GM12878 (cell line): ENCODE results near the gene RAP1A. TPM values are rescaled to one million over a fixed set of nuclear protein-coding genes. Genes with fewer than 3 reads are reported as not detected.
A peak's percentile ranks its signal among the peaks of the same experiment; 100 is the strongest.

Experiments used
- CEBPB ChIP-seq, 2 experiments: fragments of 150-350 bp in 1 of 2; IDR thresholded peaks; 2 replicates each; pipeline ENCODE4 v1.6.1; 2012 to 2014; ENCODE audit warnings: low read depth in 2 of 2, low read length in 2 of 2, borderline replicate concordance in 1 of 2, inconsistent platforms in 1 of 2
- DPF2 ChIP-seq: fragments of 450-650 bp; IDR thresholded peaks from 2 replicates; pipeline ENCODE4 v1.6.1; 2017; ENCODE audit warnings: mild to moderate bottlenecking
- EP300 ChIP-seq, 2 experiments: fragments of 150-350 bp in 1 of 2; IDR thresholded peaks; 2 replicates each; pipeline ENCODE4 v1.6.1; 2011 to 2012; ENCODE audit warnings: low read depth in 2 of 2, low read length in 2 of 2, borderline replicate concordance in 1 of 2, improper control_type of control experiment in 1 of 2, inconsistent platforms in 1 of 2; ENCODE audit not compliant: control insufficient read depth in 1 of 2
- EZH2 ChIP-seq: IDR thresholded peaks from 2 replicates; pipeline ENCODE4 v1.6.1; 2012; ENCODE audit warnings: low read depth, mild to moderate bottlenecking, control low read depth, inconsistent platforms, low read length, borderline replicate concordance; ENCODE audit not compliant: control insufficient read depth
- IKZF1 ChIP-seq: fragments of 450-650 bp; conservative IDR thresholded peaks from 2 replicates; pipeline ENCODE4 v1.6.1; 2017; ENCODE audit warnings: antibody characterized with exemption, mild to moderate bottlenecking
- IKZF2 ChIP-seq, 2 experiments: fragments of 450-650 bp; IDR thresholded peaks; 2 replicates each; pipeline ENCODE4 v1.6.1; 2017; ENCODE audit warnings: mild to moderate bottlenecking in 2 of 2, moderate library complexity in 2 of 2
- LARP7 ChIP-seq: fragments of 450-650 bp; IDR thresholded peaks from 2 replicates; pipeline ENCODE4 v1.6.1; 2017; ENCODE audit warnings: mild to moderate bottlenecking
- MEF2B ChIP-seq: fragments of 450-650 bp; IDR thresholded peaks from 2 replicates; pipeline ENCODE4 v1.6.1; 2018; ENCODE audit warnings: mild to moderate bottlenecking, moderate library complexity; ENCODE audit not compliant: partially characterized antibody, poor library complexity, severe bottlenecking
- MTA2 ChIP-seq: fragments of 450-650 bp; IDR thresholded peaks from 2 replicates; pipeline ENCODE4 v1.6.1; 2016; ENCODE audit warnings: low read depth, mild to moderate bottlenecking, moderate library complexity
- NR2F1 ChIP-seq: fragments of 450-650 bp; conservative IDR thresholded peaks from 2 replicates; pipeline ENCODE4 v1.6.1; 2017; ENCODE audit warnings: mild to moderate bottlenecking
- NRF1 ChIP-seq: conservative IDR thresholded peaks from 2 replicates; pipeline ENCODE4 v1.6.1; 2011; ENCODE audit warnings: mild to moderate bottlenecking, low read depth, low read length, improper control_type of control experiment
- PML ChIP-seq: IDR thresholded peaks from 2 replicates; pipeline ENCODE4 v1.6.1; 2012; ENCODE audit warnings: low read length, inconsistent platforms
- RAD51 ChIP-seq: fragments of 450-650 bp; IDR thresholded peaks from 2 replicates; pipeline ENCODE4 v1.6.1; 2016; ENCODE audit warnings: moderate library complexity, mild to moderate bottlenecking, inconsistent platforms
- SMARCA5 ChIP-seq: fragments of 450-650 bp; IDR thresholded peaks from 2 replicates; pipeline ENCODE4 v1.6.1; 2017; ENCODE audit warnings: mild to moderate bottlenecking
- SREBF2 ChIP-seq: IDR thresholded peaks from 2 replicates; pipeline ENCODE4 v1.6.1; 2012; ENCODE audit warnings: mild to moderate bottlenecking, low read length
- STAT1 ChIP-seq: fragments of 450-650 bp; conservative IDR thresholded peaks from 2 replicates; pipeline ENCODE4 v1.6.1; 2014; ENCODE audit warnings: antibody characterized with exemption, mild to moderate bottlenecking
- STAT3 ChIP-seq: IDR thresholded peaks from 2 replicates; pipeline ENCODE4 v1.6.1; 2011; ENCODE audit warnings: low read depth, low read length, improper control_type of control experiment
- TAF1 ChIP-seq: IDR thresholded peaks from 2 replicates; pipeline ENCODE4 v1.6.1; 2011; ENCODE audit warnings: mild to moderate bottlenecking, low read depth, low read length, borderline replicate concordance
- WRNIP1 ChIP-seq: IDR thresholded peaks from 2 replicates; pipeline ENCODE4 v1.6.1; 2011; ENCODE audit warnings: low read depth, low read length, improper control_type of control experiment, borderline replicate concordance
- YY1 ChIP-seq: IDR thresholded peaks from 2 replicates; pipeline ENCODE4 v1.6.1; 2011; ENCODE audit warnings: low read depth, mild to moderate bottlenecking, low read length
- ZBED1 ChIP-seq: IDR thresholded peaks from 2 replicates; pipeline ENCODE4 v1.6.1; 2016; ENCODE audit warnings: borderline replicate concordance
- ZSCAN29 ChIP-seq: fragments of 450-650 bp; IDR thresholded peaks from 2 replicates; pipeline ENCODE4 v1.6.1; 2017; ENCODE audit warnings: mild to moderate bottlenecking, moderate library complexity
- ZZZ3 ChIP-seq: IDR thresholded peaks from 2 replicates; pipeline ENCODE4 v1.6.1; 2011; ENCODE audit warnings: low read depth; ENCODE audit not compliant: control insufficient read depth, insufficient read length
- polyA plus RNA-seq, 11 experiments: library from polyadenylated mRNA; depleted of rRNA in 4 of 11; unstranded in 6 of 11; stranded (reverse) in 5 of 11; fragments of >200 nt; fragmentation: Nextera tagmentation in 4 of 11; fragmentation: Illumina TruSeq in 1 of 11; extraction: Ambion mirVana in 4 of 11; extraction: Trizol in 1 of 11; gene quantifications; 1 replicate in 1 of 11; 2 replicates in 10 of 11; pipeline versions ENCODE4 v1.2.1 to v1.2.3, GENCODE V29; 2011 to 2016; ENCODE audit warnings: inconsistent platforms in 2 of 11, missing spikeins in 2 of 11, low read depth in 1 of 11
- total RNA-seq, 4 experiments: library from RNA; depleted of rRNA in 3 of 4; stranded (reverse); fragments of >200 nt in 3 of 4; fragmentation: Illumina TruSeq in 1 of 4; extraction: Trizol in 1 of 4; gene quantifications; 2 replicates each; pipeline versions ENCODE4 v1.2.1 to v1.2.3, GENCODE V29; 2013 to 2021
- TF ChIP-seq, protein P1 (sequence below): IDR thresholded peaks from 2 replicates; pipeline ENCODE4 v1.6.1; 2012; ENCODE audit warnings: low read length, inconsistent platforms
- TF ChIP-seq, protein P2 (sequence below): IDR thresholded peaks from 2 replicates; pipeline ENCODE4 v1.6.1; 2011; ENCODE audit warnings: borderline replicate concordance, low read depth, mild to moderate bottlenecking, moderate library complexity, mixed read lengths, low read length; ENCODE audit not compliant: insufficient read depth; ENCODE audit errors: extremely low read length
- TF ChIP-seq, protein P3 (sequence below): fragments of 450-650 bp; conservative IDR thresholded peaks from 2 replicates; pipeline ENCODE4 v1.6.1; 2017; ENCODE audit warnings: mild to moderate bottlenecking, moderate library complexity

Gene RAP1A
- total and polyA plus RNA-seq, 10 of the 15 experiments (the other 5 are each of a cell fraction or from before 2014, with no cell fraction given): 38.4 to 213 (median 86.0) TPM

DNA sequence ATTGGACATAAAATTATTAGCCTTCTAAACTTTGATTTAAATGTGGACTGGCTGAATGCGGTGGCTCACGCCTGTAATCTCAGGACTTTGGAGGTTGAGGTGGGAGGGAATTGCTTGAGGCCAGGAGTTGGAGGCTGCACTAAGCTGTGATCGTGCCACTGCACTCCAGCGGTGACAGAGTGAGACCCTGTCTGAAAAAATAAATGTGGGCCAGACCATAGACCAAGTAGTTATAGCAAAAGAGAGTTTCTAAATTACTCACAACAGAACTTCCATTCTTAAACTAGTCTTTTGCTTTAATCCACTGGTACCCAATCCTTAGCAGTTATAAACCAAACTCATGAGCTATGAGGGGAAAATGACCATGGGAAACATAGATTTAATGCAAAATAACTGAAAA is 35.2 kb downstream of the RAP1A start (continued):
- TF ChIP-seq EZH2: no peak
- TF ChIP-seq PML: no peak
- TF ChIP-seq, protein P1, sequence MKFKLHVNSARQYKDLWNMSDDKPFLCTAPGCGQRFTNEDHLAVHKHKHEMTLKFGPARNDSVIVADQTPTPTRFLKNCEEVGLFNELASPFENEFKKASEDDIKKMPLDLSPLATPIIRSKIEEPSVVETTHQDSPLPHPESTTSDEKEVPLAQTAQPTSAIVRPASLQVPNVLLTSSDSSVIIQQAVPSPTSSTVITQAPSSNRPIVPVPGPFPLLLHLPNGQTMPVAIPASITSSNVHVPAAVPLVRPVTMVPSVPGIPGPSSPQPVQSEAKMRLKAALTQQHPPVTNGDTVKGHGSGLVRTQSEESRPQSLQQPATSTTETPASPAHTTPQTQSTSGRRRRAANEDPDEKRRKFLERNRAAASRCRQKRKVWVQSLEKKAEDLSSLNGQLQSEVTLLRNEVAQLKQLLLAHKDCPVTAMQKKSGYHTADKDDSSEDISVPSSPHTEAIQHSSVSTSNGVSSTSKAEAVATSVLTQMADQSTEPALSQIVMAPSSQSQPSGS: 0 out of 2 replicates have a peak, but pooled peaks have one; percentile 39
- no peak for TF ChIP-seq EP300 (IDR thresholded peaks at IDR 0.05; ENCODE audit: borderline replicate concordance in 1 of 2, control insufficient read depth in 1 of 2, low read depth in 2 of 2, low read length in 2 of 2)
- peak in 1 of 2 experiments; percentile 49; a peak in 1 of 4 replicates for TF ChIP-seq IKZF2 (IDR thresholded peaks at IDR 0.05)
- no peak for TF ChIP-seq MEF2B
- TF ChIP-seq, protein P2, sequence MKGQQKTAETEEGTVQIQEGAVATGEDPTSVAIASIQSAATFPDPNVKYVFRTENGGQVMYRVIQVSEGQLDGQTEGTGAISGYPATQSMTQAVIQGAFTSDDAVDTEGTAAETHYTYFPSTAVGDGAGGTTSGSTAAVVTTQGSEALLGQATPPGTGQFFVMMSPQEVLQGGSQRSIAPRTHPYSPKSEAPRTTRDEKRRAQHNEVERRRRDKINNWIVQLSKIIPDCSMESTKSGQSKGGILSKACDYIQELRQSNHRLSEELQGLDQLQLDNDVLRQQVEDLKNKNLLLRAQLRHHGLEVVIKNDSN: no peak
- TF ChIP-seq IKZF1: no peak
- TF ChIP-seq SMARCA5: peak; percentile 58; the same call in 1 of the 2 replicates
- no peak for TF ChIP-seq SREBF2
- no peak for TF ChIP-seq CEBPB (IDR thresholded peaks at IDR 0.05; ENCODE audit: borderline replicate concordance in 1 of 2, low read depth in 2 of 2, low read length in 2 of 2)
- TF ChIP-seq WRNIP1: no peak
- TF ChIP-seq ZSCAN29: no peak
- no peak for TF ChIP-seq TAF1
- no peak for TF ChIP-seq ZBED1
- TF ChIP-seq NRF1: no peak
- TF ChIP-seq RAD51: no peak
- TF ChIP-seq, protein P3, sequence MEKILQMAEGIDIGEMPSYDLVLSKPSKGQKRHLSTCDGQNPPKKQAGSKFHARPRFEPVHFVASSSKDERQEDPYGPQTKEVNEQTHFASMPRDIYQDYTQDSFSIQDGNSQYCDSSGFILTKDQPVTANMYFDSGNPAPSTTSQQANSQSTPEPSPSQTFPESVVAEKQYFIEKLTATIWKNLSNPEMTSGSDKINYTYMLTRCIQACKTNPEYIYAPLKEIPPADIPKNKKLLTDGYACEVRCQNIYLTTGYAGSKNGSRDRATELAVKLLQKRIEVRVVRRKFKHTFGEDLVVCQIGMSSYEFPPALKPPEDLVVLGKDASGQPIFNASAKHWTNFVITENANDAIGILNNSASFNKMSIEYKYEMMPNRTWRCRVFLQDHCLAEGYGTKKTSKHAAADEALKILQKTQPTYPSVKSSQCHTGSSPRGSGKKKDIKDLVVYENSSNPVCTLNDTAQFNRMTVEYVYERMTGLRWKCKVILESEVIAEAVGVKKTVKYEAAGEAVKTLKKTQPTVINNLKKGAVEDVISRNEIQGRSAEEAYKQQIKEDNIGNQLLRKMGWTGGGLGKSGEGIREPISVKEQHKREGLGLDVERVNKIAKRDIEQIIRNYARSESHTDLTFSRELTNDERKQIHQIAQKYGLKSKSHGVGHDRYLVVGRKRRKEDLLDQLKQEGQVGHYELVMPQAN: no peak
- TF ChIP-seq ZZZ3: no peak
- TF ChIP-seq YY1: no peak
- no peak for TF ChIP-seq LARP7
- no peak for TF ChIP-seq MTA2
- no peak for TF ChIP-seq STAT3
- TF ChIP-seq DPF2: no peak
- TF ChIP-seq NR2F1: no peak
- no peak for TF ChIP-seq STAT1
